NT2/D1 (cell line): ENCODE measurements around the gene RBPMS2.

Source experiments
- YY1 ChIP-seq: IDR thresholded peaks from 2 replicates; pipeline ENCODE4 v1.6.1; 2011; ENCODE audit not compliant: insufficient read length, insufficient read depth
- ZNF274 ChIP-seq: IDR thresholded peaks from 2 replicates; pipeline ENCODE4 v1.6.1; 2011; ENCODE audit warnings: mild to moderate bottlenecking, low read depth, low read length

DNA sequence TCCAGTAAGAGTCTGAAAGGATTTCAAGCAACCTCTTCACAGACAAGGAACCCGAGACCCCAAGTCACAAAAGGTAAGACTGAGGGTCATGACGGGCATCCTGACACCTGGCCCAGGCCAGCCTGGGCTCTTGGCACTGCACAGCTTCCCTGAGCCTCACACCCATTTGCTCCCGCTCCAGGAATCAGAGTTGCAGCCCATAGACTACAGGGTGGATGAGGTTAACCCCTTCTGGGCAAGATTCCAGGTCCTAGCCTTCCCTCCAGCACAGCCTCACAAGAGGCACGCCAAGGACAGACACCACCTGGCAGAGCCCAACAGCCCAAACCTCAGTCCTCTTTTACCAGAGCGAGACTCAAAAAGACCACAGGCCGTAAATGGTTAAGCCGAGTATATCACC lies 36.2 kb downstream of the RBPMS2 start:
- TF ChIP-seq YY1 (no peak), ZNF274 (no peak)
